HepG2 (cell line): ENCODE data around the gene NBR1. TPM values are rescaled to one million over a fixed set of nuclear protein-coding genes. Genes with fewer than 3 reads are reported as not detected.

Experiments used
- DNMT3B ChIP-seq: conservative IDR thresholded peaks from 2 replicates; pipeline ENCODE4 v1.6.1; 2016; ENCODE audit warnings: missing biosample characterization, control low read depth
- FLYWCH1 ChIP-seq: sonication (generic); formaldehyde crosslinking; IDR thresholded peaks from 2 replicates; pipeline ENCODE4 v1.8.1; 2023; ENCODE audit warnings: mild to moderate bottlenecking, missing genetic modification reagents
- FOXP4 ChIP-seq: sonication (generic); formaldehyde crosslinking; IDR thresholded peaks from 2 replicates; pipeline ENCODE4 v1.4.0; 2020; ENCODE audit warnings: missing genetic modification reagents
- HBP1 ChIP-seq: IDR thresholded peaks from 2 replicates; pipeline ENCODE4 v1.6.1; 2016; ENCODE audit warnings: low read depth, control low read depth
- KLF13 ChIP-seq: sonication (generic); formaldehyde crosslinking; IDR thresholded peaks from 2 replicates; pipeline ENCODE4 v1.4.0; 2020; ENCODE audit warnings: mild to moderate bottlenecking, missing genetic modification reagents
- KLF15 ChIP-seq: sonication (generic); formaldehyde crosslinking; IDR thresholded peaks from 2 replicates; pipeline ENCODE4 v1.8.1; 2023; ENCODE audit warnings: borderline replicate concordance, mild to moderate bottlenecking, inconsistent platforms, missing genetic modification reagents, mixed read lengths
- MTA1 ChIP-seq: sonication (generic); formaldehyde crosslinking; IDR thresholded peaks from 2 replicates; pipeline ENCODE4 v1.4.0; 2020; ENCODE audit warnings: missing genetic modification reagents, mild to moderate bottlenecking, borderline replicate concordance
- PCBP2 ChIP-seq: fragments of 200-400 bp; formaldehyde crosslinking; optimal IDR thresholded peaks from 2 replicates; pipeline ENCODE3; 2018; ENCODE audit warnings: low read length, low read depth; ENCODE audit not compliant: poor library complexity, severe bottlenecking
- ZFP1 ChIP-seq: IDR thresholded peaks from 2 replicates; pipeline ENCODE4 v1.6.1; 2016
- ZNF124 ChIP-seq: sonication (generic); formaldehyde crosslinking; IDR thresholded peaks from 2 replicates; pipeline ENCODE4 v1.4.0; 2020; ENCODE audit warnings: missing genetic modification reagents
- ZNF34 ChIP-seq: sonication (generic); formaldehyde crosslinking; IDR thresholded peaks from 2 replicates; pipeline ENCODE4 v1.4.0; 2020; ENCODE audit warnings: mild to moderate bottlenecking, missing genetic modification reagents, borderline replicate concordance
- ZNF589 ChIP-seq: sonication (generic); formaldehyde crosslinking; conservative IDR thresholded peaks from 2 replicates; pipeline ENCODE4 v1.8.0; 2022; ENCODE audit warnings: mild to moderate bottlenecking, moderate library complexity, missing genetic modification reagents
- ZNF652 ChIP-seq: IDR thresholded peaks from 2 replicates; pipeline ENCODE4 v1.6.1; 2016; ENCODE audit warnings: low read depth, borderline replicate concordance
- polyA plus RNA-seq, 8 experiments: library from polyadenylated mRNA; depleted of rRNA in 3 of 8; stranded (reverse) in 7 of 8; unstranded in 1 of 8; fragments of >200 nt; fragmentation: Illumina TruSeq in 4 of 8; extraction: Trizol in 4 of 8; gene quantifications; 2 replicates each; pipeline versions ENCODE4 v1.2.1 to v1.2.3, GENCODE V29; 2011 to 2016; ENCODE audit warnings: low read depth in 4 of 8, missing spikeins in 1 of 8, mixed read lengths in 1 of 8; ENCODE audit not compliant: insufficient read depth in 1 of 8
- total RNA-seq, 5 experiments: library from RNA; depleted of rRNA; stranded (reverse); fragments of >200 nt; fragmentation: Illumina TruSeq; extraction: Trizol; gene quantifications; 2 replicates each; pipeline ENCODE4 v1.2.3, GENCODE V29; 2016; ENCODE audit warnings: low read depth in 1 of 5
- TF ChIP-seq, protein P1 (sequence below): sonication (generic); formaldehyde crosslinking; conservative IDR thresholded peaks from 2 replicates; pipeline ENCODE4 v1.4.0; 2020; ENCODE audit warnings: mild to moderate bottlenecking, missing genetic modification reagents, moderate library complexity
- TF ChIP-seq, protein P2 (sequence below): sonication (generic); formaldehyde crosslinking; IDR thresholded peaks from 2 replicates; pipeline ENCODE4 v1.4.0; 2020; ENCODE audit warnings: missing genetic modification reagents
- TF ChIP-seq, protein P3 (sequence below): sonication (generic); formaldehyde crosslinking; conservative IDR thresholded peaks from 2 replicates; pipeline ENCODE4 v1.4.0; 2020; ENCODE audit warnings: missing genetic modification reagents

The NBR1 gene
- total and polyA plus RNA-seq, 2 of the 13 experiments (the other 11 are each of a cell fraction or from before 2014, with no cell fraction given), result 51.7 to 121 TPM

DNA sequence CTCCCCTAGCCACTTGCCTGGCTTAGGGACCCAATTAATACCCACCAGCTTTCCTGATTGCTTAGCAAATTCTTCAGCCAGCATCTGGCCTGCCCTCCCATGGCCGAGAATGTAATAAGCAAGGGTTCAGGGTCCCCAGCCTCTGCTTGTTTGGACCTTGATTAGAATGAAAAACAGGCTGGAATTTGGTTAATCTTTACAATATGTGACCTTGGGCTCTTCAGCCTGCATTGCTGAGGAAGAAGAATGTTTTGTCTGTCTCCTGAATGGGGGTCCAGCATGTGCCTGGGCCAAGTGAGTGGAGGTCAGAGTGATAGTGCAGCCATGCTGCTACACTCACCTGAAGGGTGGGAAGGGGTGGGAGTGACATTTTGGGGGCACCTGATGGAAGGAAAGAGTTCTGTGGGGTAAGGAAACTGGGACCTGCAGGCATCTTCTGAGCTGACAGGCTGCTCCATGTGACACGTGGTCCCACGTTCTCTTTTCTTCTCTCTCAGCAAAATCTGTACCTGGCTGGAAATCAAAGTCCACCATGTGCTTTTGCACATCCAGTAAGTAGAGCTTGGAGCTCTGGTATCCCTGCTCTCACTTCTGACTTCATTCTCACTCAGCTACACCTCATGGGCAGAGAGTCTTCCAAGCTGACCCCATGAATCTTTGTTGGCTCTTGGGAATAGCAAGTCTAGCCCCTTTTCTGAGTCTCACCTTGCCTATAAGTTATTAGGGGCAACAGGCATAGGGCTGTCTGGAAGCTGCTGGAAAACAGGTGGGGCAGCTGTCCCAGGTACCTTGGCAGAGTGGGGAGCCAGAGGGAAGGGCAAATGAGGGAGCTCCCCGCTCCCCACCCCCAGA lies 46.0 kb downstream of the NBR1 start (continued):
- TF ChIP-seq FOXP4 (CRISPR knock-in tag) (peak; percentile 88), MTA1 (CRISPR knock-in tag) (peak; percentile 84), KLF13 (CRISPR knock-in tag) (peak; percentile 27; the same call in 1 of the 2 replicates), ZFP1 (CRISPR knock-in tag) (no peak; the same call in 1 of the 2 replicates), HBP1 (CRISPR knock-in tag) (no peak; the same call in 1 of the 2 replicates), ZNF124 (no peak), PCBP2 (no peak), ZNF589 (CRISPR knock-in tag) (peak; percentile 85; the same call in 1 of the 2 replicates), ZNF34 (CRISPR knock-in tag) (no peak), KLF15 (CRISPR knock-in tag) (0 out of 2 replicates have a peak, but pooled peaks have one; percentile 36), ZNF652 (no peak; the same call in 1 of the 2 replicates), FLYWCH1 (peak; percentile 24; the same call in 1 of the 2 replicates), DNMT3B (CRISPR knock-in tag) (peak; percentile 87)
- TF ChIP-seq, protein P1, sequence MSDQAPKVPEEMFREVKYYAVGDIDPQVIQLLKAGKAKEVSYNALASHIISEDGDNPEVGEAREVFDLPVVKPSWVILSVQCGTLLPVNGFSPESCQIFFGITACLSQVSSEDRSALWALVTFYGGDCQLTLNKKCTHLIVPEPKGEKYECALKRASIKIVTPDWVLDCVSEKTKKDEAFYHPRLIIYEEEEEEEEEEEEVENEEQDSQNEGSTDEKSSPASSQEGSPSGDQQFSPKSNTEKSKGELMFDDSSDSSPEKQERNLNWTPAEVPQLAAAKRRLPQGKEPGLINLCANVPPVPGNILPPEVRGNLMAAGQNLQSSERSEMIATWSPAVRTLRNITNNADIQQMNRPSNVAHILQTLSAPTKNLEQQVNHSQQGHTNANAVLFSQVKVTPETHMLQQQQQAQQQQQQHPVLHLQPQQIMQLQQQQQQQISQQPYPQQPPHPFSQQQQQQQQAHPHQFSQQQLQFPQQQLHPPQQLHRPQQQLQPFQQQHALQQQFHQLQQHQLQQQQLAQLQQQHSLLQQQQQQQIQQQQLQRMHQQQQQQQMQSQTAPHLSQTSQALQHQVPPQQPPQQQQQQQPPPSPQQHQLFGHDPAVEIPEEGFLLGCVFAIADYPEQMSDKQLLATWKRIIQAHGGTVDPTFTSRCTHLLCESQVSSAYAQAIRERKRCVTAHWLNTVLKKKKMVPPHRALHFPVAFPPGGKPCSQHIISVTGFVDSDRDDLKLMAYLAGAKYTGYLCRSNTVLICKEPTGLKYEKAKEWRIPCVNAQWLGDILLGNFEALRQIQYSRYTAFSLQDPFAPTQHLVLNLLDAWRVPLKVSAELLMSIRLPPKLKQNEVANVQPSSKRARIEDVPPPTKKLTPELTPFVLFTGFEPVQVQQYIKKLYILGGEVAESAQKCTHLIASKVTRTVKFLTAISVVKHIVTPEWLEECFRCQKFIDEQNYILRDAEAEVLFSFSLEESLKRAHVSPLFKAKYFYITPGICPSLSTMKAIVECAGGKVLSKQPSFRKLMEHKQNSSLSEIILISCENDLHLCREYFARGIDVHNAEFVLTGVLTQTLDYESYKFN, result peak; percentile 100
- TF ChIP-seq, protein P2, sequence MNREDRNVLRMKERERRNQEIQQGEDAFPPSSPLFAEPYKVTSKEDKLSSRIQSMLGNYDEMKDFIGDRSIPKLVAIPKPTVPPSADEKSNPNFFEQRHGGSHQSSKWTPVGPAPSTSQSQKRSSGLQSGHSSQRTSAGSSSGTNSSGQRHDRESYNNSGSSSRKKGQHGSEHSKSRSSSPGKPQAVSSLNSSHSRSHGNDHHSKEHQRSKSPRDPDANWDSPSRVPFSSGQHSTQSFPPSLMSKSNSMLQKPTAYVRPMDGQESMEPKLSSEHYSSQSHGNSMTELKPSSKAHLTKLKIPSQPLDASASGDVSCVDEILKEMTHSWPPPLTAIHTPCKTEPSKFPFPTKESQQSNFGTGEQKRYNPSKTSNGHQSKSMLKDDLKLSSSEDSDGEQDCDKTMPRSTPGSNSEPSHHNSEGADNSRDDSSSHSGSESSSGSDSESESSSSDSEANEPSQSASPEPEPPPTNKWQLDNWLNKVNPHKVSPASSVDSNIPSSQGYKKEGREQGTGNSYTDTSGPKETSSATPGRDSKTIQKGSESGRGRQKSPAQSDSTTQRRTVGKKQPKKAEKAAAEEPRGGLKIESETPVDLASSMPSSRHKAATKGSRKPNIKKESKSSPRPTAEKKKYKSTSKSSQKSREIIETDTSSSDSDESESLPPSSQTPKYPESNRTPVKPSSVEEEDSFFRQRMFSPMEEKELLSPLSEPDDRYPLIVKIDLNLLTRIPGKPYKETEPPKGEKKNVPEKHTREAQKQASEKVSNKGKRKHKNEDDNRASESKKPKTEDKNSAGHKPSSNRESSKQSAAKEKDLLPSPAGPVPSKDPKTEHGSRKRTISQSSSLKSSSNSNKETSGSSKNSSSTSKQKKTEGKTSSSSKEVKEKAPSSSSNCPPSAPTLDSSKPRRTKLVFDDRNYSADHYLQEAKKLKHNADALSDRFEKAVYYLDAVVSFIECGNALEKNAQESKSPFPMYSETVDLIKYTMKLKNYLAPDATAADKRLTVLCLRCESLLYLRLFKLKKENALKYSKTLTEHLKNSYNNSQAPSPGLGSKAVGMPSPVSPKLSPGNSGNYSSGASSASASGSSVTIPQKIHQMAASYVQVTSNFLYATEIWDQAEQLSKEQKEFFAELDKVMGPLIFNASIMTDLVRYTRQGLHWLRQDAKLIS, result peak; percentile 60; the same call in 1 of the 2 replicates
- TF ChIP-seq, protein P3, sequence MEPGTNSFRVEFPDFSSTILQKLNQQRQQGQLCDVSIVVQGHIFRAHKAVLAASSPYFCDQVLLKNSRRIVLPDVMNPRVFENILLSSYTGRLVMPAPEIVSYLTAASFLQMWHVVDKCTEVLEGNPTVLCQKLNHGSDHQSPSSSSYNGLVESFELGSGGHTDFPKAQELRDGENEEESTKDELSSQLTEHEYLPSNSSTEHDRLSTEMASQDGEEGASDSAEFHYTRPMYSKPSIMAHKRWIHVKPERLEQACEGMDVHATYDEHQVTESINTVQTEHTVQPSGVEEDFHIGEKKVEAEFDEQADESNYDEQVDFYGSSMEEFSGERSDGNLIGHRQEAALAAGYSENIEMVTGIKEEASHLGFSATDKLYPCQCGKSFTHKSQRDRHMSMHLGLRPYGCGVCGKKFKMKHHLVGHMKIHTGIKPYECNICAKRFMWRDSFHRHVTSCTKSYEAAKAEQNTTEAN (CRISPR knock-in tag), result peak; percentile 93
